GM08714 (cell line): ENCODE measurements around the gene ARSG.
"Not testable (repeated sequence)": the region's sequence is repeated elsewhere in the genome, so short reads cannot be mapped to it uniquely, and the experiment has no call there.

Source experiments
- H3K4me3 ChIP-seq: fragments of 200-500 bp; sonication (Bioruptor generic); 2 replicates; pipeline ENCODE4 v1.5.1; 2014; ENCODE audit warnings: mild to moderate bottlenecking, low read length, inconsistent platforms
- ZNF274 ChIP-seq: IDR thresholded peaks from 2 replicates; pipeline ENCODE4 v1.6.1; 2012; ENCODE audit warnings: mild to moderate bottlenecking, low read depth, low read length

ARSG gene

DNA sequence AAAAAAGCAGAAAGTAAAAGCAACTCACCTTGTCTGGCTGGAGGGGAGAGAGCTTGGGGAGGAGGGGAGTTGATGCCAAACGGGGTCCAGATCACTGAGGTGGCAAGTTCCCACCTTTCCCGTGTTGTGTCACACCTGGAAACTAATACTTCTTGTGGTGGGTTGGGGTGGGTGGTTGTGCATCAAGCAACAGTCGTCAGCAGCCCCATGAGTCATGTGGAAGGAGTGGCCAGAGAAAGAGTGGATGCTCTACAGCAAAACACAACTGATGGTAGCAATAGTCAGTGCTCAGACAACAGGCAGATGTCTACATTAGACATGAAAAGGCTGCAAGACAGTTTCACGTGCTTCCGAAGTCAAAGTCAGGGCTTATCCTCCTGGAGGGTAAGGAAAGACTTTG is 35.4 kb downstream of the ARSG start:
- H3K4me3 ChIP-seq = no peak overlapping the region
- TF ChIP-seq ZNF274 = no peak

DNA sequence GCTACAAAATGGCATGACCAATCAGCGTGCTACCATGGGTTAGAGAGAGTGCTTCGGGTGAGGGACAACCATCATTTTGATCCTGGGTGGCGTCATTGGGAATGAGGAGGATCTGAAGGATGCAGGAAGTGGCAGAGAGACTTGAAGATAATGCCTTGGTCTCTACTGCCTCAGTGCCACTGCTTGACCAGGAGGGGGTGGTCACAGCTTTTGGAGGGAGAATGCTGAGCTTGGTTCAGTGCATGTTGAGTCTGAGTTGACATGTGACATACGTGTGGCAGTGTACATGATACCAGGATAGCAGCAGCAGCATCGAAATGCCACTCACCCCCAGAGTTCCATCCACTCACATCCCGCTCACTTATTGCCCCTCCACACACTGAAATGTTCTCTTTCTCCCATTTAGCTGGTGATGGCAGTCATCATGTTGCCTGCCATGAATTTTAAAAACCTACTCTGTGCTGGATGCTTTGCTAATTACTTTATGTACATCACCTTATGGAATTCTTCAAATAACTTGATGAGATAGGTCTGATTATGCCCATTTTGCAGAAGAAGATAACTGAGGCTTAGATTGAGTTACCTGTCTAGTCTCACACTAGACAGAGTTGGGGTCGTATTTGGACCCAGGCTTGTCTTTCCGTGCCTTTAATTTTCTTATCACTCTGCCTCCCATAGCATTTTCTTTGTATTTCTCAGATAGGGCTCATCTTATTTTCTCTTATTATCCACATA is 36.7 kb downstream of the ARSG start:
- H3K4me3 ChIP-seq = no peak overlapping the region
- TF ChIP-seq ZNF274 = no peak

DNA sequence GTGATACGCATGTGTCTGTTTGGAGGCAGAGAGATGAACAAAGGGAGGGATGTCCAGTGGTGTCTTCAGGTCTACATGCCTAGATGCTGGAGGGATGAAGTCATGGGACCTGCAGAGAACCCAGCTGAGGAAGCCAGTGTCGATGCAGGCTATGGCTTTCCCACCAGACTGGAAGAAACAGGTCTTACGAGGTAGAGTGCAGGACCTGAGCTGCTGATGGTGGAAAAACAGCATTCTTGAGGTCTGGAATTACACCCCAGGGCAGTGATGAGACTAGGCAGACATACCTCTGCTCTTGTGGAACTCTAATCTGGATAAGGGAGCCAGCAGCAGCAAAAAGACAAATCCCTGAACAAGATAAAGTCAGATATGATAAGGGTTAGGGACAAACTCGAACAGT is 37.4 kb downstream of the ARSG start:
- H3K4me3 ChIP-seq = no peak overlapping the region
- no peak for TF ChIP-seq ZNF274

DNA sequence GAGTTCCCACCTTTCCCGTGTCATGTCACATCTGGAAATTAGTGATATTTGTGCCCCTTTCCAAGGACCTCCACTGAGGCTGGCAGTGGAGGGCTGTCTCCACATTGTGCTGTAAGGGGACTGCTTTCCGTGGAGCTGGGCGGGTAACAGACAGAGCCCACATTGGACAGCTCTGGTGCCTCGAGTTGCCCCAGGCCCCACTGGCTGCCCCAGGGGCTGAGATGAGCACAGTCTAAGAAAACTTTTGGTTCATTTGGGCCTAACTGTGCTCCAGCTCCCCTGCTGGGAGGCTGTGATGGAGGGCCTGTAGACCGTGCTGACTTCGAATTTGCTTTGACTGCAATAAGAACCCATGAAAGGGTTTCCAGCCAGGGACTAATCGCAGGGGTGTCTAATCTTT is 38.0 kb downstream of the ARSG start:
- H3K4me3 ChIP-seq = no peak overlapping the region
- TF ChIP-seq ZNF274 = no peak

DNA sequence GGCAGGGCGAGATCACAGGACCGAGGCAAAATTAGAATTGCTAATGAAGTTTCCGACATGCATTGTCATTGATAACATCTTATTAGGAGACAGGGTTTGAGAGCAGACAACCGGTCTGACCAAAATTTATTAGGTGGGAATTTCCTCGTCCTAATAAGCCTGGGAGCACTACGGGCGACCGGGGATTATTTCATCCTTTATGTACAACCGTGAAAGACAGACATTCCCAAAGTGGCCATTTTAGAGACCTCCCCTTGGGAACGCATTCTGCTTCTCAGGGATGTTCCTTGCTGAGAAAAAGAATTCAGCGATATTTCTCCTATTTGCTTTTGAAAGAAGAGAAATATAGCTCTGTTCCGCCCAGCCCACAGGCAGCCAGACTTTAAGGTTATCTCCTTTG is 40.6 kb downstream of the ARSG start:
- H3K4me3 ChIP-seq = not testable (repeated sequence)

DNA sequence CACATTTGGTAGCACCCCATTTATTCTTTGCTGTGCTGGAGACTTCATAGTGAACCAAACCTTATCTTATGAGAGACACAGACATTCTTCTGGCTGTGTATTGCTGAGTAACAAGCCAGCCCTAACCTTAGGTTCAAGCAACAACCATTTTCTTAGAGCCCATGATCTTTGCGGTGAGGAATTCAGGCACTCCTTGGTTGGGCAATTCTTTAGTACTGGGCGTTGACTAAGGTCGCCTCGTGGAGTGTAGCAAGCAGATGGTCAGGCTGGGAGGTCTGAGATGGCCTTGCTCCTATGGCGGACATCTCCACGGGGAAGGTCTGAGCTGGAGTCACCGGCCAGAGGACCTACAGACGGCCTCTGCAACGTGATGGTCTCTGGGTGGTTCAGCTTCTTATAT is 43.1 kb downstream of the ARSG start:
- H3K4me3 ChIP-seq = no peak overlapping the region
- TF ChIP-seq ZNF274 = no peak

DNA sequence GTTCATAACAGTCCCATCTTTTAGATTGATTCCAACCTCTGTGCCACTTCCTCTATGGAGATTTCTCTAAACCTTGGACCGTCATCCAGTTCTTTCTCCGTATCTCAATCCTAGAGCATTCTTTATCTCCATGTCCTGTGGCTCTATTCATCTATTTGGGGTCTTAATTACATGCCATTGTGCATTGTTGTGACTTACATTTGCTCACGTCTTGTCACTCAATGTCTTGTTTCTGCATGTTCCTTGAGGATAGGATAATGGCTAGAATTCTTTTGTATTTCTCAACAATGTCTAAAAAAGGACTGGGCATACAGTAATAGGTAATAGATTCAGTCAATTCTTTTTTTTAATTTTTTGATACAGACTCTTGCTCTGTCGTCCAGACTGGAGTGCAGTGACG is 50.2 kb downstream of the ARSG start:
- no peak overlapping the region for H3K4me3 ChIP-seq
- TF ChIP-seq ZNF274 = no peak

DNA sequence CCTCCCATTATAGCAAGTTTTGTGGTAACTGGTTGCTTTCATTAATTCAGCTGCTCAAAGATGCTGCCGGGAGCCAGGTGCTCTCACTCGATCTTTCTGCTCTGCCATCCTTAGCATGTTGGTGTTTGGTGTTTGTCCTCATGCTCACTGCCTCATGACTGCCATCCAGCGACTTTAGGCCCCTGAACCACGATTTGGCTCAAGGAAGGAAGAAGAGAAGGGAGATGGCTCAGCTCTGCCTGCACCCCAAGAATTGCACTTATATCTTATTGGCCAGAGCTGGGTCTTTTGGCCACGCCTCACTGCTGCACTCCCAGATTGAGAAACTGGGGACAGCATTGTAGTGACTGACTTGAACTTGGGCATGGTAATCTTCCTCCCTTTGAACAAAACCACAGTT is 52.7 kb downstream of the ARSG start:
- TF ChIP-seq ZNF274 = no peak
- no peak overlapping the region for H3K4me3 ChIP-seq

DNA sequence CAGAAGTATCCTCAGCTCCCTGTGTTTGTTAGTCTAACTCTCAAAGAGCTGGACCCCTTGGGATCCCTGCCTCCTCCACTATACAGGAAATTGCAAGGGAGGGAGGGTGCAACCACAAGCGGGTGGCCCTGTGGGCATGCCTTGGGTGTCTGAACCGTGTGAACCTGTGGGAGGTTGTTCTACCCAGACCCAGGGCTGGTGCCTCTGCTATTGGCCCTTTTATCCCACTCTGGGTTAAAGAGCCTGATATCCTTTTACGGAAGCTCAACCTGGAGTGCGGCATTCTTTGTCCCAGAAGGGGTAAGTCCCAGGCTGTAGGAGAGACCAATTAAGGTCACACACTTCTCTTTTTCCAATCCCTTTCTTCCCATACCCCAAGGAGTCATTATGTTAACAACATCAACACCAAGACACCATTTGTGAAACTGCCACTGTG is 53.4 kb downstream of the ARSG start:
- no peak overlapping the region for H3K4me3 ChIP-seq
- no peak for TF ChIP-seq ZNF274

DNA sequence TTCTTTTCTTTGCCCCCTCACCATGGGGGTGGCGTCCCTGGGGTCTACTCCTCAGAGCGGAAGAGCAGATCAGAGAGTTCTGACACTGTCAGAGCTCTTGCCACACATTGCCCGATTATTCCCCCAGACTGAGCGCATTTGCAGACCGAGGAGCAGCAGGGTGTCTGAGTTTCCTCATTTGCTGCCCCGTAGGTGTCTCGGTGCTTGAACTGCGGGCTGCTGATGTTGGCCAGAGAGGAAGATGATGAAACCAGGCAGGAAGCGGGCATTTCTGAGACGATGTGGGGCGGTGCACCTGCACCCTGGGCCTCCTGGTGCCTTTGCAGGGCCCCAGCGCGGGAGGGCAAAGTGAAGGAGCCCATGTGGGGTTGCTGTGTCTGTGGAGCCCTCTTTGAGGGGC is 55.2 kb downstream of the ARSG start:
- TF ChIP-seq ZNF274 = no peak
- H3K4me3 ChIP-seq = no peak overlapping the region; the same call in 1 of the 2 replicates

DNA sequence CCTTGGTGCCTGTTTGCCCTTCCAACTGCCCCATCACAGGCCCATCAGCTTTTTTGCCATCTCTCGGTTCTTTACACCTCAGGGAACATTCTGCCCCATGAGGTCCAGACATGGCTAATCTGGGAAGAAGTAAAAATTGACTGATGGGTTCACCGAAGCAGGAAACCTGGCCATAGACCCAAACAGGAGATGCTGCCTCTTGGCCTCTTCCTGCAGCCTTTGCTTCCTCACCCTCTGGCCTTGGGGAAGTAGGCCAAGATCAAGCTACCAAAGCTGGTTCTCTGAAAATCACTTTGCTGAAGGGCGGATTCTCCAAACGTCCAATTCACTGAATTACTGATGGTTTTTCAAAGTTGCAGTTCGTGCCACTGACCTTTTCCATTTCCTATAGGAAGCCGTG is 56.1 kb downstream of the ARSG start:
- no peak for TF ChIP-seq ZNF274
- no peak overlapping the region for H3K4me3 ChIP-seq

DNA sequence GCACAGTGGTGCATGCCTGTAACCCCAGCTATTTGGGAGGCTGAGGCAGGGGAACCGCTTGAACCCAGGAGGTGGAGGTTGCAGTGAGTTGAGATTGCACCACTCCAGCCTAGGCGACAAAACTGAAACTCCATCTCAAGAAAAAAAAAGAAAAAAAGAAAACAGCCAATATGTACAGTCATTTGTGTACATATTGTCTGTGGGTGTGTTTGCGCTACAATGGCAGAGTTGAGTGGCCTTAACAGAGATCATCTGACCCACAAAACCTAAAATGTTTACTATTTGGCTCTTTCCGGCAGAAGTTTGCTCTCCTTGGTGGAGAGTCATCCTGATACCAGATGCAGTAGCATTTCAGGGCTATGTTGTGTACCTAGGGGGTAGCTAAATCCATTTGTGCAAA is 57.9 kb downstream of the ARSG start:
- TF ChIP-seq ZNF274 = no peak
- no peak overlapping the region for H3K4me3 ChIP-seq

DNA sequence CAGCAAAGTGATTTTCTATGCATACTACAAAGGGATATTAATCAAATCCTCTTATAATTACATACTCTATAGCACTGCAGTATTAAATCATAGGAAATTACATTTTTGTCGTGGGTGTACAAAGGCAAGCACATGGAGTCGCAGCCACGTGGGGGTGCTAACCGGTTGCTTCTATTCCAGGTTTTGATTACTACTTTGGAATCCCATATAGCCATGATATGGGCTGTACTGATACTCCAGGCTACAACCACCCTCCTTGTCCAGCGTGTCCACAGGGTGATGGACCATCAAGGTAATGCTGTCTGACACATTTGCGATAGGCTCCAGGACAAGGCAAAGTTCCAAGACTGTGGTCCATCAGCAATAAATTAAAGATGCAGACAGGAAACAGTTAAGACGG is 60.1 kb downstream of the ARSG start:
- TF ChIP-seq ZNF274 = no peak
- H3K4me3 ChIP-seq = no peak overlapping the region

DNA sequence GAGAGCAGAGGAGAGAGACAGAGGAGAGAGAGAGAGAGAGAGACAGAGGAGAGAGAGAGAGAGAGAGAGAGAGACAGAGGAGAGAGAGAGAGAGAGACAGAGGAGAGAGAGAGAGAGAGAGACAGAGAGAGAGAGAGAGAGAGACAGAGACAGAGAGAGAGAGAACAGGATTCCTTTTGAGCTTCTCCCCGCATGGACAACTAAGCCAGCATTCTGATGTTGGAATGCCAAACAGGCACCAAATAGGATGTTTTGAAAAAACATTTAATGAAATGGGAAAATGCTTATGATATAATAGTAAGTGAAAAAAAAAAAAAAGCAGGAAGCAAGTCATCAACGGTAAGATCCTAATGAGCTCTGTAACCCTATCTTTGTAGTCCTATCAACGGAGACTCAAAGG is 60.7 kb downstream of the ARSG start:
- H3K4me3 ChIP-seq = no peak overlapping the region
- TF ChIP-seq ZNF274 = no peak

DNA sequence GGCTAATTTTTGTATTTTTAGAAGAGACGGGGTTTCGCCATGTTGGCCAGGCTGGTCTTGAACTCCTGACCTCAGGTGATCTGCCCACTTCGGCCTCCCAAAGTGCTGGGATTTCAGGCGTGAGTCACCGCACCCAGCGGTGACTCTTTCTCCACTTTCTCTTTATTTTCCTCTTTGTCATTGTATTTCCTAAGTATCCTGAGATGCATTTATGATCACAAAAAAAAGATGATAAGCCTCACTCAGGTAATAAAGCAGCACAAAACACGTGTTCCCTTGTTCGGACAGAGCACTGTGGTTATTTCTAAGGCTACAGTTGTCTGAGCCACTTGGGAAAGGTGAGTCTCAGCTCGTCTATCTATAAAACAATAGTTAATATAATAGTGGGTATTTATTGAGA is 61.4 kb downstream of the ARSG start:
- not testable (repeated sequence) for H3K4me3 ChIP-seq

DNA sequence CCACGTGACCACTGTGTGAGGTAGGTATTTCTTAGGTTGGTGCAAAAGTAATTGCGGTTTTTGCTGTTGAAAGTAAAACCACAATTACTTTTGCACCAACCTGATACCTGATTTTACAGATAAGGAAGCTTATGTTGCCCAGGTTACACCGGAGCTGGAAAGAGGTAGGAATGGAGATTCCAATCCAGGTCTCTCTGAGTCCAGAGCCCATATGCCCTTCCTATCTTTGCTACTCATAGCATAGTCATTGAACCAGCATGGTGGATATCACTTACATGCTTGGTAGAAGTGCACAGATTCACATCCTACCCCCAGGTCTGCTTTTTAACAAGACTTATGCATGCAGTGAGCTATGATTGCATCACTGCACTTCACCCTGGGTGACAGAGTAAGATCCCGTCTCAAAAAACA is 61.8 kb downstream of the ARSG start:
- no peak for TF ChIP-seq ZNF274
- H3K4me3 ChIP-seq = no peak overlapping the region

DNA sequence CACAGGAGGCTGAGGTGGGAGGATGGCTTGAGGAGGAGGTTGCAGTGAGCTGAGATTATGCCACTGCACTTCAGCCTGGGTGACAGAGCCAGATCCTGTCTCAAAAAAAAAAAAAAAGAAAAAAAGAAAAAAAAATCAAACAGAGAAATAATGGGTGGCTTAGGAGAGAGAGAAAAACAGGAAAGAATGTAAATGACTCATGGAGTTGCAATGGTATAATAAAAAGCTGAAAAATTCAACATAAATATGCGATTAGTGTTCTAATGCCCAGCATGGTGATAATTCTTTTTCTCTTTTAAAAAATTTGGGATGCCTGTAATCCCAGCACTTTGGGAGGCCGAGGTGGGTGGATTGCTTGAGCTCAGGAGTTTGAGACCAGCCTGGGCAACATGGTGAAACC is 63.0 kb downstream of the ARSG start:
- H3K4me3 ChIP-seq = not testable (repeated sequence)

DNA sequence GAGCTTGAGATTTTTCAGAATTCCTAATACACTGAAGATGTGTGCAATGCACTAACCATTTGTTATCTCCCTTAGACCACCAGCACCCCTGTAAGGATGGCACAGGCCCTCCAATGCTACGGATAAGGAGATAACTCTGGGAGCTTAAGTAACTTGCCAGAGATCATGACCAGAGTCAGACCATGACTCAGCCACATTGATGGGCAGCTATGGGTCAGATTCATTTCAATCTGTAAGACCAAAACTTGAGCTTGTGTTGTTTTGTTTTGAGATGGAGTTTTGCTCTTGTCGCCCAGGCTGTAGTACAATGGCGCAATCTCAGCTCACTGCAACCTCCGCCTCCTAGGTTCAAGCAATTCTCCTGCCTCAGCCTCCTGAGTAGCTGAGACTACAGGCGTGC is 63.8 kb downstream of the ARSG start:
- H3K4me3 ChIP-seq = not testable (repeated sequence)
